GM23338 (cell line): Measurements from ENCODE around the gene HAPLN2. TPM values are rescaled to one million over a fixed set of nuclear protein-coding genes. Genes with fewer than 3 reads are reported as not detected.

Source experiments
- ATAC-seq: fragments of 200-7000 bp; cut with Tn5 transposase; 3 replicates; pipeline ENCODE4 v1.9.1; 2020
- DNase-seq: peaks from one replicate; pipeline ENCODE4 v3.0.0-alpha.2; 2015; ENCODE audit warnings: low spot score
- H2AFZ ChIP-seq: fragments of 200-600 bp; sonication (generic); 2 replicates; pipeline ENCODE4 v1.8.0; 2016; ENCODE audit warnings: antibody characterized with exemption, mild to moderate bottlenecking, moderate library complexity
- H3F3A ChIP-seq: fragments of 200-600 bp; sonication (generic); replicated peaks from 2 replicates; pipeline ENCODE4 v1.8.0; 2017; ENCODE audit warnings: antibody characterized with exemption, mixed run types, low read depth
- H3K27ac ChIP-seq: fragments of 200-600 bp; sonication (generic); 2 replicates; pipeline ENCODE4 v1.6.1; 2016; ENCODE audit warnings: low read depth
- H3K27me3 ChIP-seq: fragments of 200-600 bp; sonication (generic); 2 replicates; pipeline ENCODE4 v1.8.0; 2016; ENCODE audit warnings: mild to moderate bottlenecking, mixed run types, moderate library complexity; ENCODE audit not compliant: insufficient read depth
- H3K36me3 ChIP-seq: fragments of 200-600 bp; sonication (generic); 2 replicates; pipeline ENCODE4 v1.8.0; 2016; ENCODE audit warnings: mild to moderate bottlenecking; ENCODE audit not compliant: insufficient read depth
- H3K4me1 ChIP-seq: fragments of 200-600 bp; sonication (generic); 2 replicates; pipeline ENCODE4 v1.8.0; 2016; ENCODE audit warnings: mild to moderate bottlenecking, moderate library complexity; ENCODE audit not compliant: insufficient read depth
- H3K4me2 ChIP-seq: fragments of 200-600 bp; sonication (generic); 2 replicates; pipeline ENCODE4 v1.7.1; 2017; ENCODE audit warnings: mixed run types
- H3K4me3 ChIP-seq: fragments of 200-600 bp; sonication (generic); 2 replicates; pipeline ENCODE4 v1.6.1; 2016; ENCODE audit warnings: mixed run types
- H3K79me2 ChIP-seq: fragments of 200-600 bp; sonication (generic); replicated peaks from 2 replicates; pipeline ENCODE4 v1.8.0; 2017; ENCODE audit warnings: mild to moderate bottlenecking; ENCODE audit not compliant: insufficient read depth
- H3K9me2 ChIP-seq: fragments of 200-600 bp; sonication (generic); 2 replicates; pipeline ENCODE4 v1.8.0; 2017; ENCODE audit not compliant: insufficient read depth
- H4K20me1 ChIP-seq: fragments of 200-600 bp; sonication (generic); replicated peaks from 2 replicates; pipeline ENCODE4 v1.8.0; 2017; ENCODE audit warnings: mild to moderate bottlenecking; ENCODE audit not compliant: insufficient read depth
- H3K27ac Mint-ChIP-seq: 2 replicates; pipeline ENCODE4 v1.8.0; 2020; ENCODE audit warnings: inconsistent platforms, mild to moderate bottlenecking, moderate library complexity, mixed read lengths
- H3K27me3 Mint-ChIP-seq: 3 replicates; pipeline ENCODE4 v1.8.0; 2022; ENCODE audit warnings: low read depth, mild to moderate bottlenecking, moderate library complexity, mixed read lengths, inconsistent platforms; ENCODE audit not compliant: insufficient read depth, poor library complexity
- H3K36me3 Mint-ChIP-seq: 3 replicates; pipeline ENCODE4 v1.8.0; 2021; ENCODE audit warnings: low read depth, mild to moderate bottlenecking, inconsistent platforms, moderate library complexity, mixed read lengths
- H3K4me1 Mint-ChIP-seq: 3 replicates; pipeline ENCODE4 v1.8.0; 2020; ENCODE audit warnings: mild to moderate bottlenecking, inconsistent platforms, mixed read lengths
- H3K4me3 Mint-ChIP-seq: 3 replicates; pipeline ENCODE4 v1.8.0; 2021; ENCODE audit warnings: moderate library complexity, mild to moderate bottlenecking, inconsistent platforms, mixed read lengths
- H3K9me3 Mint-ChIP-seq: 3 replicates; pipeline ENCODE4 v1.8.0; 2020; ENCODE audit warnings: moderate library complexity, mild to moderate bottlenecking, inconsistent platforms, mixed read lengths
- CREB1 ChIP-seq: fragments of 250-450 bp; sonication (Bioruptor Pico); IDR thresholded peaks from 2 replicates; pipeline ENCODE4 v1.5.0; 2020; ENCODE audit warnings: low read depth, mild to moderate bottlenecking, moderate library complexity
- ETS1 ChIP-seq: IDR thresholded peaks from 2 replicates; pipeline ENCODE4 v1.6.1; 2016; ENCODE audit warnings: antibody characterized with exemption
- EZH2 ChIP-seq: fragments of 200-600 bp; sonication (generic); IDR thresholded peaks from one replicate; pipeline ENCODE4 v1.8.0; 2017; ENCODE audit warnings: antibody characterized with exemption, mild to moderate bottlenecking, low read depth; ENCODE audit not compliant: unreplicated experiment
- EZH2phosphoT487 ChIP-seq: fragments of 200-600 bp; sonication (generic); IDR thresholded peaks from one replicate; pipeline ENCODE4 v1.8.1; 2018; ENCODE audit warnings: antibody characterized with exemption; ENCODE audit not compliant: unreplicated experiment
- JUNB ChIP-seq: IDR thresholded peaks from one replicate; pipeline ENCODE4 v1.6.1; 2016; ENCODE audit warnings: antibody characterized with exemption; ENCODE audit not compliant: unreplicated experiment
- NANOG ChIP-seq: IDR thresholded peaks from 2 replicates; pipeline ENCODE4 v1.6.1; 2016; ENCODE audit warnings: antibody characterized with exemption, borderline replicate concordance
- POLR2AphosphoS5 ChIP-seq: IDR thresholded peaks from 2 replicates; pipeline ENCODE4 v1.6.1; 2016; ENCODE audit warnings: antibody characterized with exemption, low read depth
- REST ChIP-seq: IDR thresholded peaks from one replicate; pipeline ENCODE4 v1.6.1; 2018; ENCODE audit warnings: antibody characterized with exemption; ENCODE audit not compliant: unreplicated experiment
- STAT1 ChIP-seq: IDR thresholded peaks from one replicate; pipeline ENCODE4 v1.6.1; 2016; ENCODE audit warnings: antibody characterized with exemption; ENCODE audit not compliant: unreplicated experiment
- ZNF114 ChIP-seq: fragments of 250-450 bp; sonication (Bioruptor Pico); IDR thresholded peaks from 2 replicates; pipeline ENCODE4 v1.5.0; 2020; ENCODE audit warnings: mild to moderate bottlenecking, moderate library complexity
- ZNF331 ChIP-seq: fragments of 250-450 bp; sonication (Bioruptor Pico); IDR thresholded peaks from 2 replicates; pipeline ENCODE4 v1.5.0; 2020; ENCODE audit warnings: low read depth, mild to moderate bottlenecking, moderate library complexity
- ZNF462 ChIP-seq: fragments of 250-450 bp; sonication (Bioruptor Pico); IDR thresholded peaks from 2 replicates; pipeline ENCODE4 v1.5.0; 2020; ENCODE audit warnings: mild to moderate bottlenecking, moderate library complexity
- polyA plus RNA-seq: library from polyadenylated mRNA; unstranded; fragments of >200 nt; fragmentation: Nextera tagmentation; extraction: Ambion mirVana; gene quantifications from 2 replicates; pipeline ENCODE4 v1.2.1, GENCODE V29; 2016
- total RNA-seq: library from RNA; depleted of rRNA; stranded (reverse); fragments of >200 nt; shearing (Covaris generic); gene quantifications from 2 replicates; pipeline ENCODE4 v1.2.3, GENCODE V29; 2014
- TF ChIP-seq, protein P1 (sequence below), 2 experiments: fragments of 200-600 bp in 1 of 2; sonication (generic) in 1 of 2; conservative IDR thresholded peaks; 2 replicates each; pipeline versions ENCODE4 v1.5.1 to v1.6.1; 2016 to 2017; ENCODE audit warnings: antibody characterized with exemption in 2 of 2, low read depth in 2 of 2, mild to moderate bottlenecking in 2 of 2, moderate library complexity in 1 of 2

Gene HAPLN2
- total and polyA plus RNA-seq, 2 experiments from 2014 or later: 0.53 TPM; not detected in 1

DNA sequence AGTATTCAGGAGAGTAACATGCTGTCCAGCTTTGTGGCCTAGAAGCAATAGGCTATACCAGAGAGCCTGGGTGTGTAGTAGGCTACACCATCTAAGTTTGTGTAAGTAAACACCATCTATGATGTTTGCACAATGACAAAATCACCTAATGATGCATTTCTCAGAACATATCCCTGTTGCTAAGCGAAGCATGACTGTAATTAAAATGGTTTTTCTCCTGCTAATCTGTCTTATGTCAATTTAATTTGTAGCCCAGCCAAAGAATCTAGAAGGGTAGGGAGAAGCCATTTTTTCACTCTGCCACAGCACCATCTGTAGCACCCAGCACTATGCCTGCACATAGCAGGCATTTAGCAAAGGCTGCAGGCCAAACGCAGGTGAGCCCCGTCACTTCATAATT is 41.7 kb upstream of the HAPLN2 start:
- no peak overlapping the region for H3K4me3 ChIP-seq
- DNase-seq: no peak
- peaks cover 3% of the 10 kb centered on the region; the same call in 1 of the 2 replicates for H3K4me1 ChIP-seq
- H3F3A ChIP-seq: 0 out of 2 replicates have a peak, but pooled peaks cover 6% of the 10 kb centered on the region
- Mint-ChIP-seq H3K27me3 (peaks cover 8% of the 10 kb centered on the region), H3K27ac (no peak overlapping the region), H3K4me3 (no peak overlapping the region), H3K36me3 (no peaks in the 10 kb centered on the region), H3K9me3 (no peaks in the 10 kb centered on the region), H3K4me1 (peaks cover 6% of the 10 kb centered on the region)
- no peak for TF ChIP-seq ETS1
- TF ChIP-seq, protein P1, sequence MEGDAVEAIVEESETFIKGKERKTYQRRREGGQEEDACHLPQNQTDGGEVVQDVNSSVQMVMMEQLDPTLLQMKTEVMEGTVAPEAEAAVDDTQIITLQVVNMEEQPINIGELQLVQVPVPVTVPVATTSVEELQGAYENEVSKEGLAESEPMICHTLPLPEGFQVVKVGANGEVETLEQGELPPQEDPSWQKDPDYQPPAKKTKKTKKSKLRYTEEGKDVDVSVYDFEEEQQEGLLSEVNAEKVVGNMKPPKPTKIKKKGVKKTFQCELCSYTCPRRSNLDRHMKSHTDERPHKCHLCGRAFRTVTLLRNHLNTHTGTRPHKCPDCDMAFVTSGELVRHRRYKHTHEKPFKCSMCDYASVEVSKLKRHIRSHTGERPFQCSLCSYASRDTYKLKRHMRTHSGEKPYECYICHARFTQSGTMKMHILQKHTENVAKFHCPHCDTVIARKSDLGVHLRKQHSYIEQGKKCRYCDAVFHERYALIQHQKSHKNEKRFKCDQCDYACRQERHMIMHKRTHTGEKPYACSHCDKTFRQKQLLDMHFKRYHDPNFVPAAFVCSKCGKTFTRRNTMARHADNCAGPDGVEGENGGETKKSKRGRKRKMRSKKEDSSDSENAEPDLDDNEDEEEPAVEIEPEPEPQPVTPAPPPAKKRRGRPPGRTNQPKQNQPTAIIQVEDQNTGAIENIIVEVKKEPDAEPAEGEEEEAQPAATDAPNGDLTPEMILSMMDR (conservative IDR thresholded peaks at IDR 0.05; ENCODE audit: low read depth in 2 of 2): no peak
- TF ChIP-seq NANOG: no peak
- TF ChIP-seq EZH2phosphoT487: no peak
- TF ChIP-seq JUNB: no peak
- no peak for TF ChIP-seq ZNF331 (CRISPR knock-in tag)
- TF ChIP-seq ZNF462 (CRISPR knock-in tag): no peak
- no peak for TF ChIP-seq POLR2AphosphoS5
- TF ChIP-seq CREB1 (CRISPR knock-in tag): no peak
- no peak for TF ChIP-seq STAT1
- no peak for TF ChIP-seq REST
- TF ChIP-seq EZH2: no peak
- no peak for TF ChIP-seq ZNF114 (CRISPR knock-in tag)
- H3K4me2 ChIP-seq: no peak overlapping the region
- no peak overlapping the region for H3K27ac ChIP-seq
- H3K36me3 ChIP-seq: no peaks in the 10 kb centered on the region
- no peak for ATAC-seq
- no peaks in the 10 kb centered on the region for H3K79me2 ChIP-seq
- no peaks in the 10 kb centered on the region for H3K9me2 ChIP-seq
- H3K27me3 ChIP-seq: no peaks in the 10 kb centered on the region
- H2AFZ ChIP-seq: no peak overlapping the region
- H4K20me1 ChIP-seq: no peaks in the 10 kb centered on the region
